Measurements from ENCODE around the gene ANKUB1.

Gene ANKUB1

DNA sequence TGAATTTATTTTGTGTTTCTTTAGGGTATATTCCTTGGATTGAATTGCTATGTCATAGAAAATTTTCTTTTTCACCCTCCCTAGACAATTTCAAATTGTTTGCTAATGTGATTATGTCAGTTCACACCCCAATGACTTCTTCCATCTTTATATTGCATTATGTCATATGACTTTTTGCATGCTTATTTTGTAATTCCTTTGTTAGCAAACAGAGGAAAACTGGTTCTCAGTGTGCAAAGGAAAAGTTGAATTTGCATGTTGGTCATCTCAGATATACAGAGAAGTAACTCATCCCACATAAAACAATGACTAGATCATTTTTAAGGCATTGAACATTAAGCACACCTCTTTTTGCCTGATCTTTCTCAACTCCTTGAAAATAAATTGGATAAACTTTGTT is 17.3 kb upstream of the ANKUB1 start:
- no peak for DNase-seq (ENCODE audit: low read depth, low spot score)

DNA sequence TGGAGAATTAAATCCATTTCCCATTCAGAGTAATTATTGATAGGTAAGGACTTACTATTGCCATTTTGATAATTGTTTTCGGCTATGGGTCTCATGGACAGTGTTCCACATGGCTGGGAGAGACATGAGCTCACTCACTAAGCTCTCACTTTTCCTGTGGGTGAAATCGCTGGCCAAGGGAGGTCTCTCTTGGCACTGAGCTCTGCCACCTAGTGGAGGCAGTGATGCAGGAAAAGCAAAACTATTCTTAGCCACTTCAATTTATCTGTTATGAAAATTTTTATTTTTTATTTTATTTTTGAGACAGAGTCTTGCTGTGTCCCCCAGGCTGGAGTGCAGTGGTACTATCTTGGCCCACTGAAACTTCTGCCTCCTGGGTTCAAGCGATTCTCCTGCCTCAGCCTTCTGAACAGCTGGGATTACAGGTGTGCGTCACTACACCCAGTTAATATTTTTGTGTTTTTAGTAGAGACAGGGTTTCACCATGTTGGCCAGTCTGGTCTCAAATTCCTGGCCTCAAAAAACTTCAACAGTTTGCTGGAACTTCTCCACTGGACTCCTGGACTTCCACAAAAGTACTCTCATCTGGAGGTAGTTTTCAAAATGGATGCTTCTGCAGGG is 16.0 kb upstream of the ANKUB1 start:
- DNase-seq (ENCODE audit: low read depth, low spot score) = peak; percentile 42

DNA sequence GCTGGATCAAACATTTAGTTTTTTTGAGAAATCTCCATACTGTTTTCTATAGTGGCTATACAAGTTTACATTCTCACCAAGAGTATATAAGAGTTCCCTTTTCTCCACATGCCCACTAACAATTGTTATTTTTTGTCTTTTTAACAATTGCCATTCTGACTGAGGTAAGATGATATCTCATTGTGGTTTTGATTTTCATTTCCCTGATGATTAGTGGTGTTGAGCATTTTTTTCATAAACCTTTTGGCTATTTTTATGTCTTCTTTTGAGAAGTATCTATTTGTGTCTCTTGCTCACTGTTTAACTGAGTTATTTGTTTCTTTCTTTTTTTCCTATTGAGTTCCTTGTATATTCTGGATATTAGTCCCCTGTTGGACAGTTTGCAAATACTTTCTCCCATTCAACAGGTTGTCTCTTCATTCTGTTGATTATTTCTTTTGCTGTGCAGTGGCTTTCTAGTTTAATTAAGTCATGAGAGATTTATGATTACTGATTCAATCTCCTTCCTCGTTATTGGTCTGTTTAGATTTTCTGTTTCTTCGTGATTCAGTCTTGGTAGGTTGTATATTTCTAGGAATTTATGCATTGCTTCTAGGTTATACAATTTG is 13.9 kb upstream of the ANKUB1 start:
- DNase-seq (ENCODE audit: low read depth, low spot score) = no peak

DNA sequence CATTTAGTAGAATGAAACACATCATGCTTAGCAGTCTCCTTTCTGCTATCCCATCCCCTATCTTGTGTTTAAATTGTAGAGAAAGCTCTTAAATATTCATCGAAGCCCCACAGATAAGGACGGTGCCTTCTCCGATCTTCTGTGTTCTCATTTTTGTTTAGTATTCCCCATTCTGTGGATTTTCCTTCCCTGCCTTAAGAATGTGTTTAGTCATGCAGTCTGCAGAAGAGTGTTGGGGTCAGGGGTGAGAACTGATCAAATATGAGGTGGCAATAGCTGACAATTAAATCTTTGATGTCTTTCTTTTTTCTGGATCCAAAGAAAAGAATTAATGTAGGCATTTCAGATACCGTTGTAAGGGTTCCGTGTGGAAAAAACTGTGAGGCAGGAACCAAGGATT is 9.3 kb upstream of the ANKUB1 start:
- DNase-seq (ENCODE audit: low read depth, low spot score) = no peak

DNA sequence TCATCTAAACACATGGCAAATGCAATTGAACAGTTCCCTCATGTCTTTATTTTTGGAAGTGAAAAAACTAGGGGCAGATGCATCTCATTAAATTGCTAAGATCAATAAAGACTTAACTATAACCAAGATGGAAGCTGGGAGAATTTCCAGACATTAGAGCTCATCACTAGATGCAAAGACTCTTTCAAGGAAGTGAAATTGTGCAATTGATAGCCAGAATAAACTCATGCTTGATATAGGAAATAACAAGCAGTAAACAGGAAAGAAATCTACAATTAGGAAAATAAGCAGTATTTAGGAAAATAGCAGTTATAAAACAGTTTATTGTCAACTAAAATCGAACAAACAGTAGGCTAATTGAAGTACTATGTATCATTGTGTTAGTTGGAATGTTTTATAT is 8.8 kb upstream of the ANKUB1 start:
- DNase-seq (ENCODE audit: low read depth, low spot score) = no peak

DNA sequence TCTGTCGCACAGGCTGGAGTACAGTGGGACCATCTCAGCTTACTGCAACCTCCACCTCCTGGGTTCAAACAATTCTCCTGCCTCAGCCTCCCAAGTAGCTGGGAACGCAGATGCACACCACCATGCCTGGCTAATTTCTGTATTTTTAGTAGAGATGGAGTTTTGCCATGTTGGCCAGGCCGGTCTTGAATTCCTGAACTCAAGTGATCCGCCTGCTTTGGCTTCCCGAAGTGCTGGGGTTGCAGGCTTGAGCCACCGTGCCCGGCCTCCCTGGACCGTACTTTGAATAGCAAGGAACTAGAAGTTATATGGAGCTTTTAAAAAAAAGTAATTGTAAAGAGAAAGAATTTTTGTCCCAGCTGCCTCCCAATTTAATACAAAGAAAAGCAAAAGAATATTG is 8.3 kb upstream of the ANKUB1 start:
- no peak for DNase-seq (ENCODE audit: low read depth, low spot score)

DNA sequence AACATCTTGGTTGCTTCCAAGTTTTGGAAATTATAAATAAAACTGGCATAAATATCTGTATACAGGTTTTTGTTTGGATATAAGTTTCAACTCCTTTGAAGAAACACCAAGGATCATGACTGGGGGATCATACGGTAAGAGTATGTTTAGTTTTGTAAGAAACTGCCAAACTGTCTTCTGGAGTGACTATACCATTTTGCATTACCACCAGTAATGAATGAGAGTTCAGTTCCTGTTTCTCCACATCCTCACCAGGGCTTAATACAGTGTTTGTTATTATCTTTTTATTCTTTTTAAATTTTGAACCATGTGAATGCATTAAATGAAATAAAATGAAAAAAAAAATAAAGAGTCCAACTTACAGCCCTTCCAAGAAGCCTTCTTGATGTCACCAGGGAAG is 3.7 kb upstream of the ANKUB1 start:
- no peak for DNase-seq (ENCODE audit: low read depth, low spot score)

DNA sequence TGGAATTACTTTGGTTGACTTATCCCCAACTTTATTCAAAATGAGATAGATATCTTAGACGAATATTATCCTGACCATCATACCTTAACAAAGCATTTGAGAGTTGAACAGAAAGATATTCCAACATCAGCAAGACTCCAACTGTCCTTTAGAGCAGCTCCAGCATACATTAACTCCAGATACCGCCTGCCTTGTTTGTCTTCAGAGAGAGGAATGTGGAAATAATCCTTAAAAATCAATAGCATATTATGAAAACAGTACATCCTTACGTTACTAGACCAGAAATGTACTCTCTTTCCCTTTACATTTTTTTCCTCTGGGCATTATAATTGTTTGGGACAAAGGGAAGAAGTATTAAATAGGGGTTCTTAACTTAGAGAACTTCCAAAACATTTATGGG is 1.7 kb downstream of the ANKUB1 start:
- no peak for DNase-seq (ENCODE audit: low read depth, low spot score)

DNA sequence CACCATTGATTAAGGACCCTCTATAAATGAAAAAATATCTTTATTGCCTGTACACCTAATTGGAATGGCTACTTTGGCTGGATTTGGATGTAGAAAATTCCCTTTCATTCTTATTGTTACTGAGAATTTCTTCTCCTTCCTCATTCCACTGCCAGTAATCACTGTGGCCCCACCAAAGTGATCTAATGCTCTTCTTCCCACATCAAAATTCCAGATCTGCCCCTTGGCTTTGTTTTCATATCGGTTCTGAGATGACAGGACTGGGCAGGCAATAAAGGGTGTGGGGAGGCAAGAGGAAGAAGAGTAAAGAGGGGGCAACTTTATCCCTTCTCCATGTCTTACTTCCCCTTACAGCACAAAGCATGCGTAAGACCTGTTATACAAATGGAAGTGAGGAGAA is 2.1 kb downstream of the ANKUB1 start:
- DNase-seq (ENCODE audit: low read depth, low spot score) = no peak

DNA sequence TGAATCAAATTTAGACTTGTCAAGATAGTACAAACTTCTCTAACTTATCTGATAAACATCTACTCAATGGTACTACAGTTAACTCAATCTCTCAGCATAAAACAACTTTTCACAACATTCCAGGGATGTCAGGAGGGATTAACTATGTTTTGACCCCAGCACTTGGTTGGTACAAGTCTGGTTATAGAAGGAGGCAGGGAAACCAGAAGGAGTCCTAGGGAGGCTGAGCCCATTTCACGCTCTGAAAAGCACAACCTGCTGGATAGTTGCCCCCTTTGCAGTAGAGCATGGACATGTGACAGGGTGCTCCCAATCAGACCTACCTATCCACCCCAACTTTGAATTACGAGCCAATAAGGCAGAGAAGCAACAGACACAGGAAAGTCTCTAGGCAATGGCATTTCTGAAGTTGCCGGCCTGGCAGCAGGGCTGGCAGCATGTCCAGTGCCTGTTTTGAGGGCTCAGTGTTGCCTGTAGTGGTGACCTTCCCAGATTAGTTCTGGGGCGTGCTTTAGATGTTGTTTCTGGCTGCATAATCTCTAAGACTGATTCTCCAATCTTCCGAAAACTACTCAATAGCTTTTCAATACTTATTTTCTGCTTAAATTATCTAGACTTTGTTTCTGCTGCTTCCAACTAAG is 8.2 kb downstream of the ANKUB1 start:
- DNase-seq (ENCODE audit: low read depth, low spot score) = no peak

DNA sequence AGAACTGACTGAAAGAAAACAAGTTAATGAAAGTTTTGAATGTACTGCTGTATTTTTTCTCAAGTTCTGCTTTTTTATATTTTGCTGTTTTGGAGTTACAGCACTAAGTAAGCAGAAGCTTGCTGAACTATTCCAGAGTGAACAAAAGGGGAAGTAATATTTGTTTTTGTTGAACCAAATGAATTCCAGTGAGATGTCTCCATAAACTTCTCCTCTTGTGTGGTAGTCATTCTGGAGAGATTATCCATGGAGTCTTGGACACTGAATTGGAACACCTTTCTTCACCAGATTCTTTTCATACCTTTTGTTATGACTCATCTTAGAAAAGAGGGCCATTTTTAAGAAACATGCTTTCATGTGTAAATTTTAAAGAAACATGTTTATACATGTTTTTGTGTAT is 8.8 kb downstream of the ANKUB1 start:
- DNase-seq (ENCODE audit: low read depth, low spot score) = no peak

DNA sequence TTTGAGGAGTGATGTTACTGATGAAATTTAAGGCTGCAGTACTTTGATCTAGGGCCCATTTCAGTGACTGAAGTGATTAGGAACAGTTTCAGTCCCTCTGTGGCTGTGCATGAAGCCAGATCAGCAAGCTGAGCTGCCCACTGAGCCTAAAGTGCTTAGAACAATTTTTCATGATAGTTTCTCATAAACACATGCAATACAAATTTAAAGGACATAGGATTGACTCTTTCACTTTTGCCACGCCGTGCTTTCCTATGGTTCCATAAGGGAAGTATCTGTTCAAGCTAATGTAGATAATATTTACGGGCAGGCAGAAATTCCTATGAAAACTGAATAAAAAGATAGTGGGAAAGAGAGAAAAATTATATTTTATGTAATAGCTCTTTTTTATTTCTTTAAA is 10.6 kb downstream of the ANKUB1 start:
- no peak for DNase-seq (ENCODE audit: low read depth, low spot score)

DNA sequence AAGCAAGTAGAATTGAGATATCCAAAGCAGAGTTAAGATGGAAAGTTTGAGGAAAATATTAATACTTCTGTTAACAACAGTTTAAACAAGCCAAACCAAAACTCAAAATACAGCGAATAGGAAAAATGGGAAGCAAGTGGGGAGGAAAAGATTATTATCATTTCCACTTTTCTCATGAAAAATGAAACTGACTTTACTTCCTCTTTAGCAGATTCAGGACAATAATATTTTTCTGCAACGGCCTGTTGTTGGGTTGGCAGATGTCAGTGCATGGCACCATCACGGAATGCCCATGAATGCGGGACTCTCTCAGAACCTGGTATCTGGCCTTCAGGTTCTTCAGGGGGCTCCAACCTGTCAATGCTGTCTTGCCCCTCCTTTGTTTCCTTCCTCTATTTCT is 11.1 kb downstream of the ANKUB1 start:
- DNase-seq (ENCODE audit: low read depth, low spot score) = no peak

DNA sequence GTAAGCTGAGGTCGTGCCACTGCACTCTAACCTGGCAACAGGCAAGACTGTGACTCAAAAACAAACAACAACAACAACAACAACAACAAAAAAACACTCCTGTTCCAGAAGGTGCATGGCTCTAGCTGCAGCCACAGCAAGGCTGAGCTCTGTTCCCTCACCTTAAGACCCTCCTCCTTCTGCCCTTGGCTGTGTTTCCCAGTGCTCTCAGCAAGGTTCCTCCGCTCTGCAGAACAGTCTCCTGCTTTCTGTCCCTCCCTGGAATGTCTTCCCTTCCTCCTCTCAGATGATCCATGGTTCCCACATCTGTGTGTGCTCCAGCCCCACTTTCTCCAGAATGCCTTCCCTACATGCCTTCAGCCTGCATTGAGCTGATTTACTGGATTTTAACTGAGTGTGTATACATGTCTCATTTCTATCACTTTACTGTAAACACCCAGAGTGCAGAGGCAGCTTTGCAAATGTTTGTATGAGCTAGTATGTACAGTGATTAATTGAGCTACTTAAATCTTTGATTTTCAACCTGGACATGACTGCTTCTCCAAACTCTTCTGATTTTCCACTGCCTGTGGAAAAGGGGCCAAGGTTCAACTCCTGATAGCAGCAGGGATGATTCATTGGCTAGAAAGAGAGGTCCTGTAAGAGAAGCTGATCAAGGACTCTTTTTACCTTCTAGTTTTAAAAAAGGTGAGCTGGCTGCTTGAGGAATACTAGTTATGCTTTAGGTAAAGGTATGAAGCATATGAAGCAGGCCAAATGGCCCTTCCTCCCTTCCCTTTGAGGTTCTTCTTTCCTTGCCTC is 14.7 kb downstream of the ANKUB1 start:
- DNase-seq (ENCODE audit: low read depth, low spot score) = no peak

DNA sequence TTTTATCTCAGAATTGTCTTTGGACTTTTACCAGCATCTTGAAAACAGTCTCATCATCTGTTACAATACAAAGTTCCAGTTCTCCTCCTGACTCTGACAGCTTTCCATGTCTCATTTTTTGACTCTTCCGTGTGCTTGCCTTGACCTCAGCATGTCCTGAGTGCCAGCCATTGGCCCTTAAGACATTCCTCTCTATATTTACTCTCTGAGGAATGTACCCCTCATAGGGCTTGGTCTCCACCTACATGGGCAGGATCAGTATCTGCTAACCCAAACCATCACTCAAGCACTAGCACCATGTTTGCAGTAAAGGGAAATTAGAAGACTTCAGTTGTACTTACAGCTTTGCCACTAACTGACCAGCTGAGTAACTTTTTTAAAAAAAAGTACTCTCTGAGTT is 16.2 kb downstream of the ANKUB1 start:
- no peak for DNase-seq (ENCODE audit: low read depth, low spot score)

DNA sequence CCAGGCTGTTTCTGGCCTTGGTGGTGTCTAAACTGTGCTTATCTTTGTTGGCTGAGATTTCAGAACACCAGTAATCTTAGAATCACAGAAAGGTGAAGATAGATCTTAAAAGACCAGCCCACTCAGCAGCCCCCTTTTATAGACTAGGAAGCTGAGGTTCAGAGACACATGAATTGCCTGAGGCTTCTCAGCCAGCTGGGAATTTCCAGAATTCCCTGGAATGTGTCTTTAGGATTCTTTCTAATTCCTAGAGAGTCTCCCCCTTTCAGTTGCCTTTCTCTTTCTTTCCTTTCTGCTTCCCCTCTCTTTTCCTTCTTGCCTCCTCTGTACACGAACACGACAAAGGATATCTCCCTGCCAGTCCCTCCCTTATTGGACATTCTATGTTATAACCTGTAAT is 19.5 kb downstream of the ANKUB1 start:
- DNase-seq (ENCODE audit: low read depth, low spot score) = no peak

DNA sequence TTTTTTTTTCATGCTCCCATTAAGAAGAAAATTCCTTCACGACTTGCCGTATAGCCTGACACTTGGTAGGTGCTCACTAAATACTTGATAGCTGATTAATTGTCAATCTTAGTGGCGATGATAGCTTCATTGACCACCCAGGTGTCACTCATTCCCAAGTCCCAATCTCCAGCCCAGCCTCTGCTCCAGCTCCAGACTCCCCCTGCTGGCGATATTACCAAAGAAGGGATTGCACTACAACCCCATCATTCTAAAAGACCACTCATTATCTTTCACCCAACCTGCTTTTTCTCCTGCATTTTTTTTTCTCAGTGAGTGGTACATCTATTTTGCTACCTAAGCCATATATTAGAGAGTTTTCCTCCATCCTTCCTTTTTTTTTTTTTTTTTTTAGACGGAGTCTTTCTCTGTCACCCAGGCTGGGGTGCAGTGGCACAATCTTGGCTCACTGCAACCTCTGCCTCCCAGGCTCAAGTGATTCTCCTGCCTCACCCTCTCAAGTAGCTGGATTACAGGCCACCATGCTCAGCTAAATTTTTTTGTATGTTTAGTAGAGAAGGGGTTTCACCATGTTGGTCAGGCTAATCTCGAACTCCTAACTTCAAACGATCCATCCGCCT is 20.6 kb downstream of the ANKUB1 start:
- no peak for DNase-seq (ENCODE audit: low read depth, low spot score)

DNA sequence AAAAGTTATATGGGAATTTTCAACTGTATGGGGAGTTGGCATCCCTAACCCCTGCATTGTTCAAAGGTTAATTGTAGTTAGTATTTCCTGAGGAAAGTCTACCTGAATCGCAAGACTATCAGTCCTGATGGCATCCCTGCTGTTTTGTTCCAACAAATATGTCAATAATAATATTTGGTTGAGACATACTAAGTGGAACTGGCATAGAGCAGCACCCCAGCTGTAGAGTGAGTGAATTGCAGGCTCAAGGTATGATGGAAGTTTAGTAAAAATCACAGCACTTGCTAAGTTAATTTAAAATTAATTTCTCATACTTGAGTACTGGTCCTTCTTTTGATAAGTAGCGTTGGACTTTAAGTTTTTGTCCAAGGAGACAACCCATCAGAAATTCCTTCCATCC is 22.1 kb downstream of the ANKUB1 start:
- DNase-seq (ENCODE audit: low read depth, low spot score) = no peak

DNA sequence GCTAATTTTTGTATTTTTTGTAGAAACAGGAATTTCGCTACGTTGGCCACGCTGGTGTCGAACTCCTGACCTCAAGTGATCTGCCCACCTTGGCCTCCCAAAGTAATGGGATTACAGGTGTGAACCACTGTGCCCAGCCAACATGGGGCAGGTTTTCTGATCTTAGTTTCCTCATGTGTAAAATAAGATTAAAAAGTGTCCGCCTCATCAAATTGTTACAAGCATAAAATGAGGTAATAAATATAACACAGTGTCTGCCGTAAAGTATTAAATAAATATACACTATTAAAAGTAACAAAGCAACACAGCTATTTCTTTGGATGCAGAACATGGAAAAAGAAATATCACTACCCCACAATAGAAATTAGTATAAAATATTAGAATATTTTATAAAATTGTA is 23.6 kb downstream of the ANKUB1 start:
- DNase-seq (ENCODE audit: low read depth, low spot score) = no peak

DNA sequence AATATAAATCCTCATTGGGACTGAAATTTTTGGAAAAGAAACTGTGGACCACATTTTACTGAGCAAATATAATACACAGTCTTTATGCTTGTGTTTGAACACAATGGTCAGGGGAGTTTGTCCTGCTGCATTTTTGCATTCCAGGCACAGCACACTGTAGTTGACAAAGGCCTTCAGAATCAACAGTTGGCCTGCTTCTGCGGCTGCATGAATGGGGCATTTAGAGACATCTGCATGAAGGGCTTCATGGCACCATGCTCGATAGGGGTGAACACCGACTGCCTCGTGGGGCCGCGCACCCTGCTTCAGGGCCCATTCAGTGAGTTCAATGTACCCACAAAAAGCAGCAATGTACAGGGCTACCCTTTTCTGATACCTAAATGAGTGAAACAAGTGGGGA is 24.6 kb downstream of the ANKUB1 start:
- DNase-seq (ENCODE audit: low read depth, low spot score) = no peak

DNA sequence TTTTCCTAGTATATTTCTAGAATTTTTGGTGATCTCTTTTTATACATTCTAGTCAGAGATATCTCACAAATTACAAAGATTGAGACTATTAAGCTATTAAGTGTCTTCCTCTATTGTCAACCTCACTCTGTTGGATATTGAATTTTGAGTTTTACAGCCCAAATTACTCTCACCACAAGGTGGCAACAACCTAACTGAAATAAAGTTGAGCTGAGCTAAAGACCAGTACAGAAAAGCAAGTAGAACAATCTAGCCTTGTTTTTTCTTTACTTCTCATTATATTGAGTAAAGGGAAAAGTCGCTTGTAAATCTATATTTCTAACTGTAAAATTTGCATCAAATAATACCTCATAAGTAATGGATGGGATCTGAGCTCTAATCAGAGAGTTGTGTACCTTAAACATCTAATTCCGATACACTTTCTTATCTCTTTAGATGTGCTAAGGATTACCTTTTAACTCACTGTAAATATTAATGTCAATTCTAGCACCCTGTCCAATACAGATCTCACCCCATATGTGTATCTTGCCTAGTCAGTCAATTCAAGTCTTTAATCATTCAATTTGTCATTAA is 26.5 kb downstream of the ANKUB1 start:
- DNase-seq (ENCODE audit: low read depth, low spot score) = no peak

DNA sequence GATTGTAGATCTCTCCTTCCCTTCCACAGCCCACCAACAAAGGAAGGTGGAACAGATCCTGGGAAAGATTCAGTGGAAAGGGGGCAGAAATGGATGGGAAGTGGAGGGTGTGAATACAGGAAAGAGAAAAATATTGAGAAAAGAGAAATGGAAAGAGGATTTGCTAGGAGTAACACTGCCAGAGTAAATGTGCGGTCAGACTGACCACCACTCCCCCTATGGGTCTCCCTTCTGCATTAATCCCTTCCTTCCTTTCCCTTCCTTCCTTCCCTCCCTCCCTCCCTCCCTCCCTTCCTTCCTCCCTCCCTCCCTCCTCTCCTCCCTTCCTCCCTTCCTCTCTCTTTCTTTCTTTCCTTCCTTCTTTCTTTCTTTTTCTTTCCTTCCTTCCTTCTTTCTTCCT is 28.1 kb downstream of the ANKUB1 start:
- no peak for DNase-seq (ENCODE audit: low read depth, low spot score)

Data from brain pericyte (primary cell).